Sigmoid colon (tissue), 4 donors: ENCODE results near the gene SHANK3.

Source experiments
- EP300 ChIP-seq, 4 donors: sonication (generic); formaldehyde crosslinking; IDR thresholded peaks; one replicate each; pipeline ENCODE4 v1.6.1; 2017; ENCODE audit warnings: antibody characterized with exemption in 4 of 4
- POLR2A ChIP-seq, 2 donors: fragments of 450-650 bp; IDR thresholded peaks; one replicate each; pipeline ENCODE4 v1.6.1; 2016; ENCODE audit warnings: antibody characterized with exemption in 2 of 2, mild to moderate bottlenecking in 2 of 2, moderate library complexity in 2 of 2
- POLR2AphosphoS5 ChIP-seq, 4 donors: sonication (generic); formaldehyde crosslinking; IDR thresholded peaks; one replicate each; pipeline ENCODE4 v1.6.1; 2017; ENCODE audit warnings: antibody characterized with exemption in 4 of 4
- TF ChIP-seq, protein P1 (sequence below), 4 experiments: fragments of 450-650 bp in 3 of 4; fragments of 200-600 bp in 1 of 4; IDR thresholded peaks; one replicate each; pipeline ENCODE4 v1.5.1; 2016 to 2019; ENCODE audit warnings: antibody characterized with exemption in 4 of 4, mild to moderate bottlenecking in 3 of 4, moderate library complexity in 2 of 4

DNA sequence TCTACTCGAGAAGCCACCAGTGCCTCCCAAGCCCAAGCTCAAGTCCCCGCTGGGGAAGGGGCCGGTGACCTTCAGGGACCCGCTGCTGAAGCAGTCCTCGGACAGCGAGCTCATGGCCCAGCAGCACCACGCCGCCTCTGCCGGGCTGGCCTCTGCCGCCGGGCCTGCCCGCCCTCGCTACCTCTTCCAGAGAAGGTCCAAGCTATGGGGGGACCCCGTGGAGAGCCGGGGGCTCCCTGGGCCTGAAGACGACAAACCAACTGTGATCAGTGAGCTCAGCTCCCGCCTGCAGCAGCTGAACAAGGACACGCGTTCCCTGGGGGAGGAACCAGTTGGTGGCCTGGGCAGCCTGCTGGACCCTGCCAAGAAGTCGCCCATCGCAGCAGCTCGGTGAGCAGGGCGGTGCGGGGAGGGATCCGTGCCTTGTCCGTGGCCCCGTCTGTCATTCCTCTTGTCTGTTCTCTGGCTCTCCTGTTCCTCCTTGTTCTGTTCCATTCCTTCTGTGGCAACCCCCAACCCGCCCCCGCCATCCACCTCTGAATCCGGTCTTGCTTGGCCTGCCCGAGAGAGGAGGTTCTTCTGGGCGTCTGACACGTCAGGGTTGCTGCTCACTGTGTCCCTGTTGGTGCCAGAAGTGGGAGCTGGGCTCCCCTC lies 49.6 kb downstream of the SHANK3 start:
- TF ChIP-seq POLR2A (IDR thresholded peaks at IDR 0.05) (no peak), EP300 (IDR thresholded peaks at IDR 0.05) (no peak), POLR2AphosphoS5 (IDR thresholded peaks at IDR 0.05) (no peak)
- TF ChIP-seq, protein P1, sequence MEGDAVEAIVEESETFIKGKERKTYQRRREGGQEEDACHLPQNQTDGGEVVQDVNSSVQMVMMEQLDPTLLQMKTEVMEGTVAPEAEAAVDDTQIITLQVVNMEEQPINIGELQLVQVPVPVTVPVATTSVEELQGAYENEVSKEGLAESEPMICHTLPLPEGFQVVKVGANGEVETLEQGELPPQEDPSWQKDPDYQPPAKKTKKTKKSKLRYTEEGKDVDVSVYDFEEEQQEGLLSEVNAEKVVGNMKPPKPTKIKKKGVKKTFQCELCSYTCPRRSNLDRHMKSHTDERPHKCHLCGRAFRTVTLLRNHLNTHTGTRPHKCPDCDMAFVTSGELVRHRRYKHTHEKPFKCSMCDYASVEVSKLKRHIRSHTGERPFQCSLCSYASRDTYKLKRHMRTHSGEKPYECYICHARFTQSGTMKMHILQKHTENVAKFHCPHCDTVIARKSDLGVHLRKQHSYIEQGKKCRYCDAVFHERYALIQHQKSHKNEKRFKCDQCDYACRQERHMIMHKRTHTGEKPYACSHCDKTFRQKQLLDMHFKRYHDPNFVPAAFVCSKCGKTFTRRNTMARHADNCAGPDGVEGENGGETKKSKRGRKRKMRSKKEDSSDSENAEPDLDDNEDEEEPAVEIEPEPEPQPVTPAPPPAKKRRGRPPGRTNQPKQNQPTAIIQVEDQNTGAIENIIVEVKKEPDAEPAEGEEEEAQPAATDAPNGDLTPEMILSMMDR (IDR thresholded peaks at IDR 0.05): no peak
